ENCODE measurements around the gene DAAM2. TPM values are rescaled to one million over a fixed set of nuclear protein-coding genes. Genes with fewer than 3 reads are reported as not detected.

DAAM2 gene
- total RNA-seq, 1 experiment from 2014 or later, result not detected

- Histone ChIP-seq H3K36me3 (ENCODE audit: control insufficient read depth, insufficient read depth, low read length) (no peaks in the 10 kb centered on the region), H3K4me3 (ENCODE audit: low read depth, low read length) (no peak overlapping the region), H3K4me1 (no peaks in the 10 kb centered on the region), H3K9me3 (no peaks in the 10 kb centered on the region), H3K27me3 (replicated peaks; ENCODE audit: control insufficient read depth, insufficient read depth, low read length) (no peaks in the 10 kb centered on the region)
- intact Hi-C loops (cut with micrococcal nuclease; ENCODE audit: unreplicated experiment), result no loop called here
- Mint-ChIP-seq H3K36me3 (ENCODE audit: insufficient read depth, unreplicated experiment) (no peaks in the 10 kb centered on the region), H3K9me3 (ENCODE audit: unreplicated experiment) (no peaks in the 10 kb centered on the region), H3K4me1 (ENCODE audit: low read depth, unreplicated experiment) (no peaks in the 10 kb centered on the region), H3K27me3 (ENCODE audit: insufficient read depth, unreplicated experiment) (no peaks in the 10 kb centered on the region), H3K27ac (ENCODE audit: unreplicated experiment) (no peak overlapping the region), H3K4me3 (ENCODE audit: unreplicated experiment) (no peak overlapping the region)
- no peak for DNase-seq
- no peak for TF ChIP-seq CTCF (IDR thresholded peaks at IDR 0.05; ENCODE audit: insufficient read depth in 1 of 2, low read depth in 1 of 2, low read length in 1 of 2, severe bottlenecking in 1 of 2, unreplicated experiment in 1 of 2)
- POLR2A ChIA-PET, result no interaction called here
- BruUV-seq (replicated peaks), result no TSS peak
- CTCF ChIA-PET, result no interaction called here
Observed at GRCh38 chr6:39756582-39756981, 35.6 kb upstream of the DAAM2 start.

GRCh38 chr6:39758905-39759605 is 33.1 kb upstream of the DAAM2 start:
- H3K27ac Mint-ChIP-seq (ENCODE audit: unreplicated experiment), result no peak overlapping the region

GRCh38 chr6:39760226-39760952 is 31.8 kb upstream of the DAAM2 start:
- Mint-ChIP-seq H3K27me3 (ENCODE audit: insufficient read depth, unreplicated experiment) (peaks cover 6% of the 10 kb centered on the region), H3K27ac (ENCODE audit: unreplicated experiment) (no peak overlapping the region), H3K9me3 (ENCODE audit: unreplicated experiment) (no peaks in the 10 kb centered on the region), H3K4me1 (ENCODE audit: low read depth, unreplicated experiment) (no peaks in the 10 kb centered on the region), H3K4me3 (ENCODE audit: unreplicated experiment) (no peak overlapping the region), H3K36me3 (ENCODE audit: insufficient read depth, unreplicated experiment) (no peaks in the 10 kb centered on the region)
- Histone ChIP-seq H3K4me3 (ENCODE audit: low read depth, low read length) (no peak overlapping the region), H3K4me1 (no peaks in the 10 kb centered on the region), H3K36me3 (ENCODE audit: control insufficient read depth, insufficient read depth, low read length) (no peaks in the 10 kb centered on the region), H3K9me3 (no peaks in the 10 kb centered on the region), H3K27me3 (replicated peaks; ENCODE audit: control insufficient read depth, insufficient read depth, low read length) (no peaks in the 10 kb centered on the region)
- DNase-seq, result no peak
- intact Hi-C loops (cut with micrococcal nuclease; ENCODE audit: unreplicated experiment), result no loop called here
- POLR2A ChIA-PET, result no interaction called here
- CTCF ChIA-PET, result no interaction called here
- no peak for TF ChIP-seq CTCF (IDR thresholded peaks at IDR 0.05; ENCODE audit: insufficient read depth in 1 of 2, low read depth in 1 of 2, low read length in 1 of 2, severe bottlenecking in 1 of 2, unreplicated experiment in 1 of 2)
- BruUV-seq (replicated peaks), result no TSS peak

More at GRCh38 chr6:39758905-39759605, 33.1 kb upstream of the DAAM2 start:
- H3K4me1 Mint-ChIP-seq (ENCODE audit: low read depth, unreplicated experiment), result no peaks in the 10 kb centered on the region
- no peaks in the 10 kb centered on the region for H3K9me3 ChIP-seq
- no TSS peak for BruUV-seq (replicated peaks)
- no peak overlapping the region for H3K4me3 Mint-ChIP-seq (ENCODE audit: unreplicated experiment)
- DNase-seq, result no peak
- H3K4me1 ChIP-seq, result no peaks in the 10 kb centered on the region
- no peak overlapping the region for H3K4me3 ChIP-seq (ENCODE audit: low read depth, low read length)
- intact Hi-C loops (cut with micrococcal nuclease; ENCODE audit: unreplicated experiment), result no loop called here
- H3K9me3 Mint-ChIP-seq (ENCODE audit: unreplicated experiment), result no peaks in the 10 kb centered on the region
- ChIA-PET CTCF (no interaction called here), POLR2A (no interaction called here)
- no peaks in the 10 kb centered on the region for H3K36me3 ChIP-seq (ENCODE audit: control insufficient read depth, insufficient read depth, low read length)
- no peaks in the 10 kb centered on the region for H3K27me3 ChIP-seq (replicated peaks; ENCODE audit: control insufficient read depth, insufficient read depth, low read length)
- H3K27me3 Mint-ChIP-seq (ENCODE audit: insufficient read depth, unreplicated experiment), result peaks cover 4% of the 10 kb centered on the region
- no peaks in the 10 kb centered on the region for H3K36me3 Mint-ChIP-seq (ENCODE audit: insufficient read depth, unreplicated experiment)
- no peak for TF ChIP-seq CTCF (IDR thresholded peaks at IDR 0.05; ENCODE audit: insufficient read depth in 1 of 2, low read depth in 1 of 2, low read length in 1 of 2, severe bottlenecking in 1 of 2, unreplicated experiment in 1 of 2)

Data from Caco-2 (cell line).